Activated T-cell treated with anti-CD3 and anti-CD28 coated beads, Interleukin-2, amount 50 U/mL, for 4 hours (primary cell): ENCODE results near the gene ETV3. TPM values are rescaled to one million over a fixed set of nuclear protein-coding genes. Genes with fewer than 3 reads are reported as not detected.

Source experiments
- ATAC-seq, 2 donors: fragments of 200-7000 bp; cut with Tn5 transposase; one replicate each; pipeline ENCODE4 v1.10.0; 2021
- DNase-seq: peaks from one replicate; pipeline ENCODE4 v3.0.0-alpha.2; 2020
- H3K27me3 Mint-ChIP-seq: one replicate; pipeline ENCODE4 v1.8.0; 2021; ENCODE audit warnings: low read depth, mixed read lengths
- H3K36me3 Mint-ChIP-seq: one replicate; pipeline ENCODE4 v1.8.0; 2022; ENCODE audit warnings: mixed read lengths; ENCODE audit not compliant: insufficient read depth
- H3K4me1 Mint-ChIP-seq: one replicate; pipeline ENCODE4 v1.8.0; 2021; ENCODE audit warnings: low read depth, mixed read lengths
- H3K4me3 Mint-ChIP-seq: one replicate; pipeline ENCODE4 v1.8.0; 2021; ENCODE audit warnings: mild to moderate bottlenecking, moderate library complexity, mixed read lengths
- H3K9me3 Mint-ChIP-seq: one replicate; pipeline ENCODE4 v1.8.0; 2021; ENCODE audit warnings: mixed read lengths
- total RNA-seq, 3 donors: library from RNA; stranded (reverse); gene quantifications; one replicate each; pipeline ENCODE4 v1.2.1, GENCODE V29; 2021

Gene ETV3
- total RNA-seq, 3 donors from 2014 or later, result 20.3 to 23.5 (median 21.2) TPM

GRCh38 chr1:157170677-157171515, 32.7 kb upstream of the ETV3 start:
- DNase-seq (peak; percentile 23), ATAC-seq (no peak)
- Mint-ChIP-seq H3K4me3 (no peak overlapping the region), H3K27me3 (peaks cover 26% of the 10 kb centered on the region), H3K4me1 (no peaks in the 10 kb centered on the region), H3K36me3 (no peaks in the 10 kb centered on the region), H3K9me3 (no peaks in the 10 kb centered on the region)

- H3K9me3 Mint-ChIP-seq, result no peaks in the 10 kb centered on the region
- no peak for DNase-seq
- H3K36me3 Mint-ChIP-seq, result no peaks in the 10 kb centered on the region
These were observed 29.8 kb upstream of the ETV3 start for GRCh38 chr1:157168015-157168414.

GRCh38 chr1:157167437-157167836, 29.2 kb upstream of the ETV3 start:
- Mint-ChIP-seq H3K4me3 (no peak overlapping the region), H3K36me3 (no peaks in the 10 kb centered on the region), H3K4me1 (no peaks in the 10 kb centered on the region), H3K9me3 (no peaks in the 10 kb centered on the region), H3K27me3 (peaks cover 18% of the 10 kb centered on the region)
- ATAC-seq, result no peak
- DNase-seq, result no peak

More at GRCh38 chr1:157168015-157168414, 29.8 kb upstream of the ETV3 start:
- H3K27me3 Mint-ChIP-seq, result peaks cover 19% of the 10 kb centered on the region
- no peak for ATAC-seq
- no peaks in the 10 kb centered on the region for H3K4me1 Mint-ChIP-seq
- H3K4me3 Mint-ChIP-seq, result no peak overlapping the region

GRCh38 chr1:157166590-157166989, 28.4 kb upstream of the ETV3 start:
- H3K4me3 Mint-ChIP-seq, result no peak overlapping the region
- no peak for DNase-seq
- H3K36me3 Mint-ChIP-seq, result no peaks in the 10 kb centered on the region
- H3K4me1 Mint-ChIP-seq, result no peaks in the 10 kb centered on the region
- H3K9me3 Mint-ChIP-seq, result no peaks in the 10 kb centered on the region
- H3K27me3 Mint-ChIP-seq, result peaks cover 17% of the 10 kb centered on the region
- no peak for ATAC-seq

- ATAC-seq, result peak; percentile 73 to 75
- Mint-ChIP-seq H3K9me3 (no peaks in the 10 kb centered on the region), H3K4me3 (peak overlapping the region; percentile 39), H3K36me3 (no peaks in the 10 kb centered on the region), H3K27me3 (peaks cover 11% of the 10 kb centered on the region), H3K4me1 (no peaks in the 10 kb centered on the region)
- DNase-seq, result peak; percentile 73
These were observed 25.3 kb upstream of the ETV3 start for GRCh38 chr1:157163273-157164127.

GRCh38 chr1:157162345-157162744, 24.1 kb upstream of the ETV3 start:
- H3K4me1 Mint-ChIP-seq, result no peaks in the 10 kb centered on the region
- no peak for DNase-seq
- H3K27me3 Mint-ChIP-seq, result peaks cover 17% of the 10 kb centered on the region
- H3K36me3 Mint-ChIP-seq, result no peaks in the 10 kb centered on the region
- ATAC-seq, result no peak
- H3K4me3 Mint-ChIP-seq, result no peak overlapping the region
- H3K9me3 Mint-ChIP-seq, result no peaks in the 10 kb centered on the region

GRCh38 chr1:157161901-157162300, 23.7 kb upstream of the ETV3 start:
- DNase-seq (no peak), ATAC-seq (no peak)
- Mint-ChIP-seq H3K4me1 (no peaks in the 10 kb centered on the region), H3K9me3 (no peaks in the 10 kb centered on the region), H3K27me3 (peaks cover 19% of the 10 kb centered on the region), H3K36me3 (no peaks in the 10 kb centered on the region), H3K4me3 (no peak overlapping the region)

GRCh38 chr1:157158967-157159366, 20.8 kb upstream of the ETV3 start:
- Mint-ChIP-seq H3K27me3 (peaks cover 22% of the 10 kb centered on the region), H3K9me3 (no peaks in the 10 kb centered on the region), H3K4me3 (no peak overlapping the region), H3K36me3 (no peaks in the 10 kb centered on the region), H3K4me1 (peaks cover 11% of the 10 kb centered on the region)
- ATAC-seq, result no peak
- DNase-seq, result no peak

- ATAC-seq (no peak), DNase-seq (no peak)
- Mint-ChIP-seq H3K9me3 (no peaks in the 10 kb centered on the region), H3K27me3 (peaks cover 17% of the 10 kb centered on the region), H3K36me3 (no peaks in the 10 kb centered on the region), H3K4me1 (peaks cover 17% of the 10 kb centered on the region), H3K4me3 (no peak overlapping the region)
These were observed 19.5 kb upstream of the ETV3 start for GRCh38 chr1:157157501-157158190.

- Mint-ChIP-seq H3K4me1 (peaks cover 18% of the 10 kb centered on the region), H3K27me3 (peaks cover 17% of the 10 kb centered on the region), H3K9me3 (no peaks in the 10 kb centered on the region), H3K36me3 (no peaks in the 10 kb centered on the region), H3K4me3 (peak overlapping the region; percentile 49)
- ATAC-seq (peak; percentile 80 to 88), DNase-seq (peak; percentile 79)
These were observed 17.9 kb upstream of the ETV3 start for GRCh38 chr1:157156058-157156541.

- peak in 1 of 2 donors; percentile 31 for ATAC-seq
- Mint-ChIP-seq H3K4me1 (peaks cover 22% of the 10 kb centered on the region), H3K9me3 (no peaks in the 10 kb centered on the region), H3K27me3 (peaks cover 17% of the 10 kb centered on the region), H3K4me3 (peak overlapping the region; percentile 49), H3K36me3 (no peaks in the 10 kb centered on the region)
- no peak for DNase-seq
These were observed 17.5 kb upstream of the ETV3 start for GRCh38 chr1:157155658-157156057.

GRCh38 chr1:157154940-157155514, 16.8 kb upstream of the ETV3 start:
- Mint-ChIP-seq H3K4me1 (peaks cover 25% of the 10 kb centered on the region), H3K27me3 (peaks cover 17% of the 10 kb centered on the region), H3K4me3 (no peak overlapping the region), H3K36me3 (no peaks in the 10 kb centered on the region), H3K9me3 (no peaks in the 10 kb centered on the region)
- DNase-seq (no peak), ATAC-seq (no peak)

GRCh38 chr1:157154291-157154690, 16.1 kb upstream of the ETV3 start:
- Mint-ChIP-seq H3K27me3 (peaks cover 17% of the 10 kb centered on the region), H3K36me3 (no peaks in the 10 kb centered on the region), H3K4me1 (peaks cover 25% of the 10 kb centered on the region), H3K4me3 (no peak overlapping the region), H3K9me3 (no peaks in the 10 kb centered on the region)
- no peak for ATAC-seq
- no peak for DNase-seq

GRCh38 chr1:157153746-157154145, 15.6 kb upstream of the ETV3 start:
- DNase-seq (no peak), ATAC-seq (no peak)
- Mint-ChIP-seq H3K4me3 (no peak overlapping the region), H3K9me3 (no peaks in the 10 kb centered on the region), H3K36me3 (no peaks in the 10 kb centered on the region), H3K27me3 (peaks cover 17% of the 10 kb centered on the region), H3K4me1 (peaks cover 25% of the 10 kb centered on the region)
